HG02763 (cell line): ENCODE data around the gene GCC1.

Experiments used
- ATAC-seq: cut with Tn5 transposase; IDR thresholded peaks from one replicate; pipeline ENCODE4 v1.9.1; 2021; ENCODE audit warnings: mild to moderate bottlenecking, moderate library complexity; ENCODE audit not compliant: unreplicated experiment

GCC1 gene, protein sequence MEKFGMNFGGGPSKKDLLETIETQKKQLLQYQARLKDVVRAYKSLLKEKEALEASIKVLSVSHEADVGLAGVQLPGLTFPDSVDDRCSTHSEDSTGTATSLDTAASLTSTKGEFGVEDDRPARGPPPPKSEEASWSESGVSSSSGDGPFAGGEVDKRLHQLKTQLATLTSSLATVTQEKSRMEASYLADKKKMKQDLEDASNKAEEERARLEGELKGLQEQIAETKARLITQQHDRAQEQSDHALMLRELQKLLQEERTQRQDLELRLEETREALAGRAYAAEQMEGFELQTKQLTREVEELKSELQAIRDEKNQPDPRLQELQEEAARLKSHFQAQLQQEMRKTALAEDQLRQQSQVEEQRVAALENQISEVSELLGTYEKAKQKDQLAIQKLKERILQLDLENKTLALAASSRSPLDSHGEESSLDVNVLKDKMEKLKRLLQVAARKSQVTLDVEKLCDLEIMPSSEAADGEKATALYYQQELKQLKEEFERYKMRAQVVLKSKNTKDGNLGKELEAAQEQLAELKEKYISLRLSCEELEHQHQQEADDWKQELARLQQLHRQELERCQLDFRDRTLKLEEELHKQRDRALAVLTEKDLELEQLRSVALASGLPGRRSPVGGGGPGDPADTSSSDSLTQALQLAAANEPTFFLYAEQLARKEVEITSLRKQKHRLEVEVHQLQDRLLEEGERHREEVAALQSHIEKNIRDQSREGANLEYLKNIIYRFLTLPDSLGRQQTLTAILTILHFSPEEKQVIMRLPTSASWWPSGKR

DNA sequence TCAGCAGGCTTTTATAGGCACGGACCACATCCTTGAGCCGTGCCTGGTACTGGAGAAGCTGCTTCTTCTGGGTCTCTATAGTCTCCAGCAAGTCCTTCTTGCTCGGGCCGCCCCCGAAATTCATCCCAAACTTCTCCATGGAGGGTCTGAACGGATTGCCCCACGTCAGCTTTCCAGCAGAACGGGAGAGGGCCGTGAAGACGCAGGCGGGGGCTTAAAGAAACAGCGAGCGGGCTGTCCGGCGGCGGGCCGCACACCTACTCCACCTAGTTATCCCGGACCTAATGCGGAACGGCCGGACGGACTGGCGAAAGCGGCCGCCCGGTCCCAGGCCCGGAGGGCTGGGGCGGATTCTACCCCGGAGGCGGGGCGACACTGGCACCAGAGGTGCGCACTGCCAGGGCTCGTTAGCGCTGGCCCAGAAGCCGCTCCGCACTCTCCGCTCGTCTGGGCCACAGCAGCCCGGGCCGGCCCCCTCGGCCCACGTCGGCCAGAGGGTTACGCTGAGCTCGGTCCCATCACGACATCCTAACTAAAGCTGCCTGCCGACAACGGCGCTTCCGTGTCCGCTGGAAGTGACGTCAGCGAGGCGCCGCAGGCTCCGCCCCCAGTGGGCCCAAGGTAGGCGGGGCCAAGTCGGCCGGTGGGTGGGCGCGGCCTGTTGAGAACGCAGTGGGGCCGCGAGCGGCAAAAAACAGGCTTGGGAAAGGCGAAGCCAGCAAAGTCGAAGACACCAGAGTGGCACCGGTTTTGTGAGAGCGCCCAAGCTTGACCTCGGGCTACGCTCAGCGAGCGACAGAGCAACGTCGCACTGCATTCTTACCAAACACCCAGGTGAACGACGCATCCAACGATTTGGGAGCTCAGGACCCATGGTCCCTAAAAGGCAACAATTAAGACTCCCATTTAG lies at the start of gene GCC1:
Gene GCC1 (minus strand): TSS at position 553 of the 910 bp plus-strand sequence. CDS start 414 bp downstream, at position 139.
- ATAC-seq: peak; percentile 76

DNA sequence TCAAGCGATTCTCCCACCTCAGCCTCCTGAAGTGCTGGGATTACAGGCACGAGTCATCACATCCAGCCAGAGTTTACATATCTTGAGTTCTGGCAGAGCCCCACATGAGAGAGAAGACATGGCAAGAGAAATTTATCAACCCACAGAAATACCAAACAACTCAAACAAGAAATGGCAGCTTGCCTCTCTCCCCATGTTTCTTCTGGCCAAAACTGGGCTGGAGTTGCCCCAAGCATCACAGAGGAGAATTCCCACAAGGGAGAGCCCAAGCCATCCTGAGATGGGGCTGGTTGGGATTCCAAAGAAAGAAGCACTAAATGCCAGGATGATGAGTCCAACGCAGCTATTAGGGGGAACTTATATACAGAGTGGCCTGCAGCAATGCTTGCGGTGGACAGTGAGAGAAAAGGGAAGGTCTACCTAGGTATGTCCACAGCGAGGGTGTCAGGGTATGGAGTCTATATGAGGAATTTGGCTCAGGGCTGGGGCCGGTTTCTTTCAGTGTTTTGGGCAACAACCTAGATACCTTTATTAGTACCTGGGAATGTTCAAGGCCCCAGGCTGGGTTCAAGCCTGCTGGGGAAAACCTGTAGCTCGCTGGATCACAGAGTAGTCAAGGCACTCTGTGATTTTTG lies 47.0 kb upstream of the GCC1 start:
- ATAC-seq: no peak

DNA sequence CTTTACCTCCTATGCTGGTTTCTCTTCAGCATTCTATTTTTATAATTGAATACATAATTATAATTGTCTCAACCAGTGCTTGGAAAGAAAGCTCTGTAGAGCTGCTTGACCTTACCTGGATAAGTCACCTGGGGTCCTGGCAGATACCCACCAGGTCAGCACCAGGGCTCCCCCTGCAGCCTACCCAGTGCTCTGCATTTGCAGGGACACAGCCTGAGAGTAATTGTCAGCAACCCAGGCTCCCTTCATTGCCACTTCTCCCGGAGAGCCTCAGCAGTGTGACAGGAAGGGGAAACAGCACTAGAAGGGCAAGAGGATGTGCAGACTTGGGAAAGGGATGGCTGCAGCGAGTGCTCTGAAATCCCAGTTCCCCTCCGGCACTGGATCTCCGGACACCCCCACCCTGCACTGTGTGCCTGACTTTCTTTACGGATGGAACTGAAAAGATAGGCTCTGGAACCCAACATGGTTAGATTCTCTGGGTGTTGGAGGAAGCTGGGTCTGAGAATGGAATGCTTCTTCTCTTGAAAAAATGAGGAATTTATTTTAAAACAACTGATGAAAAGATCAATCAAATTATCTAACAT lies 44.0 kb upstream of the GCC1 start:
- ATAC-seq: no peak

DNA sequence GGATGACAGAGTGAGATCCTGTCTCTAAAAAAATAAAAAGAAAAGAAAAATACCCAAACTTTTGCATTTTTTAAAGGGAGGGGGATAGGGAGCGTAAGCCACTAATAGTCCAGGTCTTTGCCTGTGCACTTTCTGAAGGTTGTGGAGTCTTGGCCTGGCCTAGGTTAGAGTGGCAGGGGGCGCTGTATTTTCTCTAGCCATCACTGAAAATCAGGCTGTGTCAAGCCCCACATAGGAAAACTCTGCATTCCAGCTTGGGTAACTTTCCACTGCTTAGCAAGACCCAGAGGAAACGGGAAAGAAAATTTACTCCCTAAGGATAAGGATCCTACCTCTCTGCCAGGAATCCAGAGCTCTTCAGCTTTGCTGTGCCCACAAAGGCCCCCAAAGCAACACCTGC lies 43.0 kb upstream of the GCC1 start:
- ATAC-seq: no peak

DNA sequence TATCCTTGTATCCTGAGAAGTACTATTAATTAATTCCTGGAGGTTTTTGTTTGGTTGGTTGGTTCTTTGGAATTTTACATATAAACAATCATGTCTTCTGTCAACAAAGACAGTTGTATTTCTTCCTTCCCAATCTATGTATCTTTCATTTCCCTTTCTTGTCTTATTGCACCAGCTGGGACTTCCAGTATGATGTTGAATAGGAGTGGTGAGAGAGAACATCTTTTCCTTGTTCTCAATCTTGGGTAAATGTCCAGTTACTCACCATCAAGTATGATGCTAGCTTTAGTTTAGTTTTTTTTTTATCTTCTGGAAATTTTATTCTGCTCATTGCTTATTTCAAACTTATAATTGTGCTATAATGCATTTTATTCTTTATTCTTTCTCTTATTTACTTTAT lies 39.9 kb upstream of the GCC1 start:
- ATAC-seq: no peak

DNA sequence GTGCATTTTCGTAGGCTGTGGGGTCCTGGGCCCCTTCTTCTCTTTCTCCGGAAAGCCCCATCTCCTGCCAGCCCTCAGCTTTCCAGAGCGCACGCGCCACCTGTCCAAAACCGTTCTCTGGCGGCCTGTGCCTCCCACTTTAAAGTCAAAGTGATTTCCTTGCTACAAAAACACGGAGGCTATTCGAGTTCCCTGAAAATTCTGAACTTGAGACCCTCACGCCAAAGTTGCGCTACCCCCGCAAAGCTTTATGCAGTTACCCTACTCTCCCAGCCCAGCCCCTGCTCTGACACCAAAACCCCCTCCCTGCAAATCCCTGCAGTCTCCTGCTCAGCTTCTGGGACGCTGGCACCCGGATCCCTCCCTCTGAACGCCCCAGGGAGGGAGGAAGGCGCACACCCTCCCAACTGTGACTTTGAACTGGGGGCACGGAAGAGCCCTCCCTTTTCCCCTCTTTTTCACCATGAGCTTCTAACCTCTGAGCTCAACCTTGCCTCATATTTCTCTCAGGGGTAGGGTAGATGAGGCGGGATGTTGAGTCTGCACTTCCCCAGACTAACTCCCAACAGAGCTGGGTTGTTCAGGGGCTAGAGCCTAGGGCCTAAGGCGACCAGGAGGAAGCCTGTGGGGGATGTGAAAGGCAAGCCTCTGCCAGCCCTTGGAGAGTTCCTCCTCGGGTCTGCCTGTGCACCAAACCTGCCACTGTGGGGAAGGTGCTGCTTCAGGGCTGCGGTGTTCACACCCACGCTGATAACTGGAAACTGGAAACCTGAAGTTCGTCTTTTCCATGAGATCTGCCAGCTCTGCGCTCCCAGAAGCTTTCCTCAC lies 35.2 kb upstream of the GCC1 start:
- ATAC-seq: no peak

DNA sequence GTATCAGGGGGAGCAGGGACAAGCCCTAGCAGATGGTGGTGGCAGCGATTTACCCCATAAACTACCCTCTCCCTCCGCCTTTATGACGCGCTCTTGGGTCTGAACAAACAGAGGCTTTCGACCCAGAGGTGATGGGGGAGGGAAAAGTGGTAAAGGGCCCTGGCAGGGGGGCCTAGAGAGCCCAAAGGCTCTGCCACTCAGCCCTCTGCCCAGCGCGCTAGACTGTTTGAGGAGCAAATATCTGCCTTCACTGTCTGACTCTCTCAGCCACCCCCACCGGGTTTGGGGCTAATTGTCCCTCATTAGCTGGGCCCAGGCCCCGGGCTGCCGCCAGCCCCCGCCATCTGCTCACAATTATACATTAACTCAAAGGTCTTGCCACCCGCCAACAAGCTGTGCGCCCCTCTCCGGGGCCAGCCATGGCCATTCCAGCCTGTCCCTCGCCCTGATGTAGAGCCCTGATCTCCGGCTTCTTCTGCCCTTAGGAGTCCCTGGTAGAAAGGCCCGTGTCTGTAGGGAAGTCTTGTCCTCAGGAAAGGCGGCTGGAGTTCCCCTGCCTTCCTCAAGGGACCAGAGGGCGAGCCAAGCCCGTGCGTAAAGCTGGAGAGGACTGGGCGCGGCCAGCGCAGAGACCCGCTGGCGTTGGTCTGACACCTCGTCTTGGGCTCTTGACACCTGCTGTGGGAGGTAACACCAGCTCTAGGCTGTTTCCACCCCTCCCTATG lies 34.4 kb upstream of the GCC1 start:
- ATAC-seq: no peak

DNA sequence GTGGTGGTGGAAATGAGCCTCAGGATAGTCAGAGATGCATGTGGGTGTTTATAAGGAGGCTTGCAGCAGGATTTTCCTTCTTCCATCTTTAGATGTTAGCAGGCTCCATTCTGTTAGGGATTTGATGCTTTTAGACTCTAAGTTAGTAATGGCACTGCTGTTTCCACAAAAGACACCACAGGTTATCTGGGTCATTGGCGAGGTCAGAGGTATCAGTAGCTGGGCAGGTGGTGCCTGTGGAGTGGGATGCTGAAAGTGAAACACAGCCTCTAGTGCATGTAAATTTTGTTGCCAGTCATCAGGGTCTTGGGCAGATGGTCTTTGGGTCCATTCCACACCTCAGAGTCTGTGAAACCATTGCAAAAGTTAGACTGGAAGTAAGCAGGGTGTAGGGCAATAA lies 33.4 kb upstream of the GCC1 start:
- ATAC-seq: no peak

DNA sequence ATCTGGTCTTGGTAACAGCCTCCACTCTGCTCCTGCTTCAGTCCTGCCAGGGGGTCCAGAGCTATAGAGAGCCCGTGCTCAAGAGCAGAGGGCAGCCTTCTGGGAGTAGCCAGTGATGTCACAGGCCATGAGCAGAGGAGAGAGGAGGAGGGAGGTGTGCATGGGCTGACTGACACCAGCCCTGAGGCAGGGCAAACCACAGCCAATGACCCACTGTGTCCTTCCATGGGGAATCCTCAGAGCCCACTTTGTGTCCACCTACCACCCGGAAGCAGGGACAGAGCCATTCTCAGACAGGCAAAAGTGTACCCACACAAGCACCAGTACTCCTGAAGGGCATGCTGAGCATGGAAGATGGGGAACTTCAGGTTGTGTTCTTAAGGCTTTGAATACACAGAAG lies 32.6 kb upstream of the GCC1 start, which contains the start of gene PAX4:
Gene PAX4 (minus strand): TSS at position 101 of the 400 bp plus-strand sequence. CDS start 2,214 bp downstream, outside the sequence.
- no peak for ATAC-seq

DNA sequence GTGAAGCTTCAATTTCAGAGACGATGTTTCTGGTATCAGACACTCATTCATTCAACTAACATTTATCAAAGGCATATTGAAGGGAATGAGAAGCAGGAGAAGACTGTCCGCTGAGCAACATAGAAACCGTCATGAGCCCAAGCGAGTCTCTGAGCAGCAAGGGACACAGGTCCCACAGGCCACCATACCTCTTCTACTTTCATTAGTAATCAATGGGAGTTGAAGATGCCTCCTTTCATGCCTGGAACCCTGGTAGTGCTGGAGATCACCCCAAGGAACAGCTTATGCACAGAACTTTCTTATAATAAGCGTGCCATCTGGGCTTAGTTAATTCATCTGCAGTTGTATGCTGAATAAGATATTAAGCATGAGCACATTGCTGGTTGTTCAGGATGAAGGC lies 31.3 kb upstream of the GCC1 start:
- no peak for ATAC-seq

DNA sequence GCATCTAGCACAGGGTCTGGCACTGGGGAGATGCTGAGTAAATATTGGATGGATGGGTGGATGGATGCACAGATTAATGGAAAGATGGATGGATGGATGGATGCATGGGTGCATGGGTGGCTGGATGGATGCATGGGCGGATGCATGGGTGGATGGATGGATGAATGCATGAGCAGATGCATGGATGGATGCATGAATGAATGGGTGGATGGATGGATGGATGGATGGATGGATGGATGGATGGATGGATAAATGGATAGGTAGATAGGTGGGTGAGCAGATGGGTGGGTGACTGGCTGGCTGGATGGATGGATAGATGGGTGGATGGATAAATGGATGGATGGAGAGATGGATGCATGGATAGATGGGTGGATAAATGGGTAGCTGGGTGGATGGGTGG lies 26.9 kb upstream of the GCC1 start:
- ATAC-seq: no peak

DNA sequence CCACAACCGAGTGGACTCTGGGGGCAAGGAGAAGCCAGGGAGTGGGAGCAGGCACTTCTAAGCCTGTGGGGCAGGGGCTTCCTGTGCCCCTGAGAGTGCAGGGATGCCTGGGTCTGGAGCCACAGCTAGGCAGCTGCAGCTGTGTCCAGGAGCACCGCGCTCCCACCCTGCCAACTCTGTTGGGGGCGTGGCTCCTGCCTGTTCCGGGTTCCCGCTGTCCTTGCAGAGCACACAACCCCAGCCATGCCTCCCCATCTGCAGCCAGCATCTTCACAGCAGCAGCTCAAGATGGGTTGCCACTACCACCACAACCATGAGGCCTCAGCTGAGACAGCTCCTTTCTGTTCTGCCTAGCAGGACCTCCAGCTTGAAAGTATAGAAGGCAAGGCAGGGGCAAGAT lies 23.9 kb upstream of the GCC1 start:
- ATAC-seq: no peak

DNA sequence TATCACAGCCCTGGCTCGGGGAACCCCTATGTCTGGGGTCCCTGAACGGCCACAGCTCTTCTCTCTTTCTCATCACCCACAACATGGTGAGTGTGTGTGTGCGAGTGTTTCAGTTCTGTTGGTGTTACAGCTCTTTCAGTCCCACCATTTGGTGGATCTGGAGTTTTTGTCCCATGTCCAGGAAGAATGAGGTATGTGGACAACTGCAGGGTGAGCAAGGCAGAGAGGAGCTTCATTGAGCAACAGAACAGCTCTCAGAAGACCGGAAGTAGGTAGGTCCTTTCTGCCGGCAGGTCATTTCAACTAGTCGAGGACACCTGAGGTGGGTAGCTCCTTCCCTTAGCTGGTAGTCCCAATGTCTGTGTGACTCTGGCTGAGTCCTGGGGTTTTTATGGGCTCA lies 23.1 kb upstream of the GCC1 start:
- no peak for ATAC-seq

DNA sequence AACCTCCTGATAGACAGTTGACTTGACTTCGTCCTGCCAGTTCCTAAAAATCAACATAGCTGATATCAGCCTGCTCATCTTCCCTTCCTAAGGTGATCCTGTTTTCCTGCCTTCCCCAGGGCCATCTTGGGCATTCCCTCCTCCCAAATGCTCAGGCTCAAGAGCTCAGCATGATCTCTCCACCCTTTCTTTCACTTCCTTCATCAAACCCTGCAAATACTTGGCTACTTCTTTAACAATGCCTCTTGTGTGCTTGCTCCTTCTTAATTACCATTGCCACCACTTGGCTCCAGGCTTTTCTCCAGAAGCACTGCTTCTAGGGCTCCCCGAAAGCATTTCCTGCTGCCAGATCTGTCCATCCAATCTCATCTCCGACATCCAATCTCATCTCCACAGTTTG lies 15.5 kb upstream of the GCC1 start:
- ATAC-seq: no peak

DNA sequence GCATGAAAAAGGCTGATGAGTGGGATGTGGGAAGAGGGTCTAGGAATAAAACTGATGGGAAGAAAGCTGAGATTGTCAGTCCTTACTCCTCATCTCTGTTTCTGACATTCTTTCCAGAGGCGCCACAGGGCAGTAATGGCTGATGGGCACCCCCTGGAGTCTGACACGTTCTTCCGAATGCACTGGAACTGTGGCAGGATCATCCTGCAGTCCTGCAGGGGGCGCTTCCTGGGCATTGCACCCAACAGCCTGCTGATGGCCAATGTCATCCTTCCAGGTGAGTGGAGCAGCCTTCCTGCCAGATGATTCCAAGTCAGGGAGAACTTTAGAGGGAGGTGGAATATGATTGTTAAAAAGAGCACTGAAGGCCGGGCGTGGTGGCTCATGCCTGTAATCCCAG lies 12.9 kb upstream of the GCC1 start:
- no peak for ATAC-seq

DNA sequence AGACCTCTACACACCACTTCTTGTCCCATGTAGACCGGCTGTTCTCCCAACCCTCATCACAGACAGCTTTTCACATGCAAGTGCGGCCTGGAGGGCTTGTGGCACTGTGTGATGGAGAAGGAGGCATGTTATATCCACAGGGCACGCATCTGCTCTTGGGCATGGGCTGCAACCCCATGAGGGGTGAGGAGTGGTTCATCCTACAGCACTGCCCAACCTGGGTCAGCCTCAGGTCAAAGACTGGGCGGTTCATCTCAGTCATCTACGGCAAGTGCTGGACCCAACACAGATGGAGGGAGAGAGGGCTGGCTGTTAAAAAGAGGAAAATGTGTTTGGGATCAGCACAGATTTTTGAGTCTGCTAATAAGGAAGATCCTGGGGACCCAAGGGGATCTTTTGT lies 10.3 kb upstream of the GCC1 start:
- no peak for ATAC-seq

DNA sequence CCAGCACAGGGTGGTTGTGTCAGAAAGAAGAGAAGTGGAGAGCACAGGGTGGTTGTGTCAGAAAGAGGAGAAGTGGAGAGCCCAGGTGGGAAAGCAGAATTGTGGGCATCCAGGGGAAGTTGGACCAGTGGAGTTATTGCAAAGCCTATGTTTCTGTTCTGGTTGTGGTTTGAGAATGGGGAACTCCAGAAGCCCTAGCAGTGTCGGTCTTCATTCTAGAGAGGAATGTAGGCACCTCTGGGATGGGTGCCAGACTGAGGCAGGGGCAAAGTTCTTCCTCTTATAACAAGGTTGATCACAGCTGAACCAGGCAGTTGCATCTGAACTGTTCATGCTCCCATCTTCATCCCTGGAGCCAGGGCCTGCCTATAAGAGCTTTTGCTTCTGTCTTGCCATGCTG lies 9.1 kb upstream of the GCC1 start:
- no peak for ATAC-seq

DNA sequence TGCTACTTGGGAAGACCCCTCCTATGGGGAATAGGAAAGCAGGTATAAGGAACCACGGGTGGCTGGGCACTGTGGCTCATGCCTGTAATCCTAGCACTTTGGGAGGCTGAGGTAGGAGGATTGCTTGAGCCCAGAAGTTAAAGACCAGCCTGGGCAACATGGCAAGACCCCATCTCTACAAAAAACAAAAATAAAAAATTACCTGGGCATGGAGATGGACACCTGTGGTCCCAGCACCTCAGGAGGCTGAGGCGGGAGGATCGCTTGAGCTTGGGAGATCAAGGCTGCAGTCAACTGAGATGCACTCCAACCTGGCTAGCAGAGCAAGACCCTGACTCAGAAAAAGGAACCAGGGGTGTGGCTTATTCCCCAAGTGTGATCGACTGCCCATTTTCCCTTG lies 7.2 kb upstream of the GCC1 start:
- no peak for ATAC-seq

DNA sequence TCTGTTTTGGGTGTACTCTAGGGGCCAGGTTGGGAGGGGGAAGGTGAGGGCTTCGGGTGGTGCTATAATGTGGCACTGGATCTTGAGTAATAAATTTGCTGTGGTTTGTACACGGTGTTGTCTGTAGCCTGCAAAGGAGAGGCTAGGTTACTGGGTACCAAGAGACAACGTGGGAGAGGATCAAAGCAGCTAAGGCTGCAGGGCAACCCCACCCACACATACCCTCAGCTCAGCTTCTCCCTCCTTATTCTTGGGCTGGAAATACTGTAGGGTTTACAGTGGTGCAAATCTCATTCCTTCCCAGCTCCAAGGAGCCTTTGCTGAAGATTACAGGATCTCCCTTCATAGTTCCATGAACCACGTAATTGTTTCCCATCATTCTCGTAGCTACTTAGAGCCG lies 6.2 kb upstream of the GCC1 start:
- ATAC-seq: no peak
